Stomach (tissue), 9 donors: Measurements from ENCODE around the gene ERC2. TPM values are rescaled to one million over a fixed set of nuclear protein-coding genes. Genes with fewer than 3 reads are reported as not detected.
A peak's percentile ranks its signal among the peaks of the same experiment; 100 is the strongest.

Source experiments
- DNase-seq, 2 donors: peaks; one replicate each; pipeline versions ENCODE4 v3.0.0 to v3.0.0-alpha.2; 2013 to 2019
- H3K27ac ChIP-seq, 5 donors: fragments of 200-600 bp in 4 of 5; sonication (generic) in 4 of 5; one replicate each; pipeline ENCODE4 v1.5.1; 2013 to 2019; ENCODE audit warnings: mild to moderate bottlenecking in 1 of 5, moderate library complexity in 1 of 5
- H3K27me3 ChIP-seq, 3 donors: fragments of 200-600 bp; sonication (generic); one replicate each; pipeline ENCODE4 v1.5.1; 2017 to 2019; ENCODE audit warnings: mixed run types in 1 of 3
- H3K36me3 ChIP-seq, 4 donors: fragments of 200-600 bp; sonication (generic); 1 replicate in 3 of 4; 2 replicates in 1 of 4; pipeline ENCODE4 v1.5.1; 2016 to 2019
- H3K4me1 ChIP-seq, 4 donors: fragments of 200-600 bp; sonication (generic); one replicate each; pipeline ENCODE4 v1.5.1; 2016 to 2019
- H3K4me3 ChIP-seq, 4 donors: fragments of 200-600 bp; sonication (generic) in 3 of 4; one replicate each; pipeline ENCODE4 v1.5.1; 2016 to 2019; ENCODE audit warnings: mild to moderate bottlenecking in 1 of 4
- H3K9me3 ChIP-seq, 4 donors: fragments of 200-600 bp; sonication (generic); one replicate each; pipeline ENCODE4 v1.5.1; 2016 to 2019
- EP300 ChIP-seq: sonication (generic); formaldehyde crosslinking; IDR thresholded peaks from one replicate; pipeline ENCODE4 v1.6.1; 2017; ENCODE audit warnings: antibody characterized with exemption
- POLR2A ChIP-seq, 4 donors: fragments of 450-650 bp; IDR thresholded peaks; one replicate each; pipeline ENCODE4 v1.6.1; 2016; ENCODE audit warnings: antibody characterized with exemption in 4 of 4, control low read depth in 2 of 4, mild to moderate bottlenecking in 1 of 4, moderate library complexity in 1 of 4
- POLR2AphosphoS5 ChIP-seq, 3 donors: sonication (generic); formaldehyde crosslinking; IDR thresholded peaks; one replicate each; pipeline ENCODE4 v1.6.1; 2016; ENCODE audit warnings: antibody characterized with exemption in 3 of 3
- WGBS, 5 donors: extraction: QIAGEN DNeasy Blood & Tissue Kit in 3 of 5; methylation state at CpG; one replicate each; pipeline versions ENCODE4 v1.1.5 to v1.1.7; 2013 to 2018; 5-methylcytosine and 5-hydroxymethylcytosine counted together
- intact Hi-C: fragments of 100-400 bp; cut with DNase I; formaldehyde crosslinking; loops from one replicate; pipeline ENCODE4 v1.15.1; 2023; ENCODE audit warnings: low total_unique reads
- polyA plus RNA-seq, 3 donors: library from polyadenylated mRNA; stranded (reverse); fragments of 200-250 nt; gene quantifications; one replicate each; pipeline ENCODE4 v1.2.3, GENCODE V29; 2013
- total RNA-seq, 5 donors: library from RNA; depleted of rRNA; stranded (reverse); fragments of >200 nt; gene quantifications; one replicate each; pipeline versions ENCODE4 v1.1.0 to v1.2.3, GENCODE V29; 2014 to 2016
- TF ChIP-seq, protein P1 (sequence below), 7 experiments: fragments of 450-650 bp in 4 of 7; fragments of 200-600 bp in 3 of 7; sonication (generic) in 3 of 7; IDR thresholded peaks; one replicate each; pipeline ENCODE4 v1.5.1; 2016 to 2019; ENCODE audit warnings: antibody characterized with exemption in 7 of 7, control low read depth in 2 of 7, mild to moderate bottlenecking in 1 of 7
- donor health status: healthy with polysubstance abuse.
- donor health status: Bipolar disorder and iron deficiency.
- donor health status: healthy.

Gene ERC2
- total and polyA plus RNA-seq, 8 donors = 0.43 to 3.1 (median 1.3) TPM; not detected in 2

DNA sequence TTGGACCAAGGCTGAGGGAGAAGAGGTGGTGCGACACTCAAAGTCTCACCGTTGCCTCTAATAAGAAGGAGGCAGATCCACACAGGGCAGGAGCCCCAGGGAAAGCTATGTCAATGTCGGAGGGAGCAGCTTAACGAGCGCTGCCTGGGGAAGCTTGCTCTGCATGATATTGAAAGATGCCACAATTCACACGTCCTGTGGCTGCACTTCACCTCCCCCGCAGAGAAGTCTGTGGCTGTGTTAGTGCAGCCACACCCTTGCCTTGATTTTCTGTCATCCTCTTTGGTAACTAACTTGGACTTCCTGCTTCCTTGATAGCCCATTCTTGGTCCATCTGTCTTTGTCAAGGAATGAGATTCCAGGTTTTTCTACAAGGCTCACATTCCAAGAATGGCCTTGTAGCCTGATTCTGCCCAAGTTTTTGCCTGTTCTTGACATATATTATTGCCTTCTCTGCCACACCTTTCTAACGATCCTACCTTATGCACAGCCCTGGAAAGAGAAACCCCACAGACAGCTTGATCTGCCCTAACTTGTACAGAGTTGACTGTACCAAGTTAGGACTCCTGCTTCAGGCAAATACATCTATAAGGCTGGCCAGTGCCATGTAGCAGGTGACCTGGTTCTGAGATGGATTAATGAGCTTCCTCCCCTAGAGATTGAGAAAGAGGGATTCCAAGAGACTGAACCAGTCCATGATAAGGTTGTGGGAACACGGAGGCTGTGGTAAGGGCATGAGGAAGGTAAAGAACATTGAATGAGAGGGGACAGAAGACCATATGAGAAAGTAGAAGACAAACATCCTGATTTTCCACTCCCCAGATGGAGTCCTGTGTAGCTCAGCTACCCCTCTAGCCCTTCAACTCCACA, 828.1 kb downstream of the ERC2 start:
- Histone ChIP-seq H3K9me3 (no peaks in the 10 kb centered on the region), H3K4me1 (peaks cover 0 to 7% (median 0%) of the 10 kb centered on the region in 4 donors), H3K27ac (no peak overlapping the region), H3K36me3 (no peaks in the 10 kb centered on the region), H3K27me3 (no peaks in the 10 kb centered on the region), H3K4me3 (no peak overlapping the region)
- intact Hi-C loops = no loop called here
- DNase-seq = peak in 1 of 2 donors; percentile 27
- WGBS, 5 donors = 56 to 70% (median 67%) methylated on average over 9 of the region's 9 CpGs
- no peak for TF ChIP-seq EP300
- TF ChIP-seq POLR2AphosphoS5 (IDR thresholded peaks at IDR 0.05) = no peak
- TF ChIP-seq, protein P1, sequence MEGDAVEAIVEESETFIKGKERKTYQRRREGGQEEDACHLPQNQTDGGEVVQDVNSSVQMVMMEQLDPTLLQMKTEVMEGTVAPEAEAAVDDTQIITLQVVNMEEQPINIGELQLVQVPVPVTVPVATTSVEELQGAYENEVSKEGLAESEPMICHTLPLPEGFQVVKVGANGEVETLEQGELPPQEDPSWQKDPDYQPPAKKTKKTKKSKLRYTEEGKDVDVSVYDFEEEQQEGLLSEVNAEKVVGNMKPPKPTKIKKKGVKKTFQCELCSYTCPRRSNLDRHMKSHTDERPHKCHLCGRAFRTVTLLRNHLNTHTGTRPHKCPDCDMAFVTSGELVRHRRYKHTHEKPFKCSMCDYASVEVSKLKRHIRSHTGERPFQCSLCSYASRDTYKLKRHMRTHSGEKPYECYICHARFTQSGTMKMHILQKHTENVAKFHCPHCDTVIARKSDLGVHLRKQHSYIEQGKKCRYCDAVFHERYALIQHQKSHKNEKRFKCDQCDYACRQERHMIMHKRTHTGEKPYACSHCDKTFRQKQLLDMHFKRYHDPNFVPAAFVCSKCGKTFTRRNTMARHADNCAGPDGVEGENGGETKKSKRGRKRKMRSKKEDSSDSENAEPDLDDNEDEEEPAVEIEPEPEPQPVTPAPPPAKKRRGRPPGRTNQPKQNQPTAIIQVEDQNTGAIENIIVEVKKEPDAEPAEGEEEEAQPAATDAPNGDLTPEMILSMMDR (IDR thresholded peaks at IDR 0.05) = no peak
- no peak for TF ChIP-seq POLR2A (IDR thresholded peaks at IDR 0.05)

DNA sequence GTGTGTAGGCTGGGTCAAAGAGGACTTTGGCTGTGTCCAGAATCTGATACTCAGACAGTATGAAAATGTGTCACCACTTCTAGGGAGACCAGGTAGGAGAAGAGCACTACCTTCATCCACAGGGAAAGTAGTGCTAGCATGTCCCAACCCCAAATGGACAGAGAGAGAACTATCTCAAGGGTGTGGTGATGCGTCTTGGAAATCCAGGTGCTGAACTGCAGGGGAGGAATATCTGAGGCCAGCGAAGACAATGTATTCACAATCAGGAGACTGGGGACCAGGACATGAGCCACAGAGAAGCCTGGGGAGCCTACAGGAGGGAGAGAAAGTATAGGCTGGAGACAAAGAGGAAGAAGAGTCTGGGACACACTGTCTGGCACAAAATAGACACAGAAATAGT, 829.1 kb downstream of the ERC2 start:
- TF ChIP-seq, protein P1 (IDR thresholded peaks at IDR 0.05) = no peak
- TF ChIP-seq EP300 = no peak
- TF ChIP-seq POLR2AphosphoS5 (IDR thresholded peaks at IDR 0.05) = no peak
- no peak for TF ChIP-seq POLR2A (IDR thresholded peaks at IDR 0.05)
- peaks cover 0 to 7% (median 0%) of the 10 kb centered on the region in 4 donors for H3K4me1 ChIP-seq
- 95 to 100% (median 96%) methylated on average over 2 of the region's 2 CpGs for WGBS, 5 donors

GRCh38 chr3:55637906-55638638, 830.2 kb downstream of the ERC2 start:
- TF ChIP-seq POLR2AphosphoS5 (IDR thresholded peaks at IDR 0.05) (no peak), EP300 (no peak), POLR2A (IDR thresholded peaks at IDR 0.05) (no peak)
- TF ChIP-seq, protein P1 (IDR thresholded peaks at IDR 0.05) = no peak
- H3K36me3 ChIP-seq = no peaks in the 10 kb centered on the region
- H3K27ac ChIP-seq = no peak overlapping the region
- intact Hi-C loops = no loop called here
- 74 to 86% (median 82%) methylated on average over 7 of the region's 7 CpGs for WGBS, 5 donors
- H3K27me3 ChIP-seq = no peaks in the 10 kb centered on the region
- DNase-seq = no peak
- no peaks in the 10 kb centered on the region for H3K9me3 ChIP-seq
- no peak overlapping the region for H3K4me3 ChIP-seq
- peaks cover 0 to 7% (median 0%) of the 10 kb centered on the region in 4 donors for H3K4me1 ChIP-seq

More for the DNA sequence above, 829.1 kb downstream of the ERC2 start:
- Histone ChIP-seq H3K36me3 (no peaks in the 10 kb centered on the region), H3K27ac (no peak overlapping the region), H3K27me3 (no peaks in the 10 kb centered on the region), H3K4me3 (no peak overlapping the region), H3K9me3 (no peaks in the 10 kb centered on the region)
- DNase-seq = no peak
- intact Hi-C loops = no loop called here

- Histone ChIP-seq H3K9me3 (no peaks in the 10 kb centered on the region), H3K27ac (no peak overlapping the region), H3K4me3 (no peak overlapping the region), H3K27me3 (no peaks in the 10 kb centered on the region), H3K4me1 (peaks cover 0 to 7% (median 0%) of the 10 kb centered on the region in 4 donors), H3K36me3 (no peaks in the 10 kb centered on the region)
- no peak for DNase-seq
- intact Hi-C loops = no loop called here
- WGBS, 5 donors = 50 to 78% (median 63%) methylated on average over 8 to 9 of the region's 9 CpGs
- no peak for TF ChIP-seq POLR2A (IDR thresholded peaks at IDR 0.05)
- TF ChIP-seq POLR2AphosphoS5 (IDR thresholded peaks at IDR 0.05) = no peak
- no peak for TF ChIP-seq EP300
- TF ChIP-seq, protein P1 (IDR thresholded peaks at IDR 0.05) = no peak
Observed at GRCh38 chr3:55636300-55637195, 831.7 kb downstream of the ERC2 start.
